Parathyroid adenoma (tissue), 2 donors: Measurements from ENCODE around the gene NPEPPS.

Experiments used
- H2AFZ ChIP-seq: fragments of 300-600 bp; sonication (generic); one replicate; pipeline ENCODE4 v1.7.0; 2017; ENCODE audit warnings: antibody characterized with exemption, mild to moderate bottlenecking
- H3K27ac ChIP-seq: fragments of 300-600 bp; sonication (generic); one replicate; pipeline ENCODE4 v1.7.0; 2017
- H3K27me3 ChIP-seq: fragments of 300-600 bp; sonication (generic); one replicate; pipeline ENCODE4 v1.7.0; 2017; ENCODE audit warnings: low read length; ENCODE audit not compliant: control insufficient read depth, insufficient read depth
- H3K36me3 ChIP-seq: fragments of 300-600 bp; sonication (generic); one replicate; pipeline ENCODE4 v1.7.0; 2017; ENCODE audit warnings: low read length; ENCODE audit not compliant: control insufficient read depth, insufficient read depth
- H3K4me1 ChIP-seq: fragments of 300-600 bp; sonication (generic); one replicate; pipeline ENCODE4 v1.7.0; 2017; ENCODE audit warnings: control low read depth
- H3K4me2 ChIP-seq: fragments of 300-600 bp; sonication (generic); one replicate; pipeline ENCODE4 v1.7.0; 2017; ENCODE audit warnings: low read length
- H3K4me3 ChIP-seq: fragments of 300-600 bp; sonication (generic); one replicate; pipeline ENCODE4 v1.7.0; 2017; ENCODE audit warnings: low read depth, low read length
- H3K79me2 ChIP-seq: fragments of 300-600 bp; sonication (generic); one replicate; pipeline ENCODE4 v1.7.0; 2017; ENCODE audit warnings: control low read depth
- H3K9ac ChIP-seq: fragments of 300-600 bp; sonication (generic); one replicate; pipeline ENCODE4 v1.7.0; 2017; ENCODE audit warnings: mild to moderate bottlenecking
- H3K9me3 ChIP-seq: fragments of 300-600 bp; sonication (generic); one replicate; pipeline ENCODE4 v1.7.0; 2017; ENCODE audit warnings: low read length; ENCODE audit not compliant: control insufficient read depth
- CTCF ChIP-seq: fragments of 300-600 bp; sonication (generic); IDR thresholded peaks from one replicate; pipeline ENCODE4 v1.7.0; 2017; ENCODE audit warnings: antibody characterized with exemption, mild to moderate bottlenecking
- donor health status: primary hyperparathyroidism.

Gene NPEPPS

DNA sequence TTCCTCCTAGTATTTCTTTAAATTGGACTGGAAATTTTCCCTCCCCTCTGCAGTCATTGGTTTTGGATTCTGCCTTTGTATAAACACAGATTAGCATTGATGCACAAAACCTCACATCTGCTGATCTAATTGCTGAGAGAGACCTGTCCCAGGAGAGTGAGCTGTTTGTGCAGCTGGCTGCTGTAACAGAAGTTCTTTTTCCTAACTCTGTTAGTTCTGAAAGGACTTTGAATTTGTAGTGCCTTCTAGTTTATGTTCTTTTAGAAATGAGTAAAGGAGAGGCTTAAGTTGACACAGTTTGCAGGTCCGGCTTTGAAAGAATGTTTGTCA lies 73.7 kb downstream of the NPEPPS start:
- Histone ChIP-seq H3K9ac (no peak overlapping the region), H3K4me1 (no peaks in the 10 kb centered on the region), H3K4me2 (no peak overlapping the region), H3K79me2 (no peaks in the 10 kb centered on the region), H3K36me3 (no peaks in the 10 kb centered on the region), H3K4me3 (no peak overlapping the region), H3K9me3 (no peaks in the 10 kb centered on the region), H3K27ac (no peak overlapping the region), H3K27me3 (no peaks in the 10 kb centered on the region), H2AFZ (no peak overlapping the region)
- no peak for TF ChIP-seq CTCF

- no peak overlapping the region for H3K4me2 ChIP-seq
- no peak overlapping the region for H3K27ac ChIP-seq
- no peak overlapping the region for H2AFZ ChIP-seq
- H3K27me3 ChIP-seq: no peaks in the 10 kb centered on the region
- H3K4me1 ChIP-seq: no peaks in the 10 kb centered on the region
- no peaks in the 10 kb centered on the region for H3K36me3 ChIP-seq
- H3K4me3 ChIP-seq: no peak overlapping the region
- no peak for TF ChIP-seq CTCF
- H3K9ac ChIP-seq: no peak overlapping the region
- no peaks in the 10 kb centered on the region for H3K9me3 ChIP-seq
- H3K79me2 ChIP-seq: no peaks in the 10 kb centered on the region
Observed at GRCh38 chr17:47605011-47605410, 74.1 kb downstream of the NPEPPS start.

DNA sequence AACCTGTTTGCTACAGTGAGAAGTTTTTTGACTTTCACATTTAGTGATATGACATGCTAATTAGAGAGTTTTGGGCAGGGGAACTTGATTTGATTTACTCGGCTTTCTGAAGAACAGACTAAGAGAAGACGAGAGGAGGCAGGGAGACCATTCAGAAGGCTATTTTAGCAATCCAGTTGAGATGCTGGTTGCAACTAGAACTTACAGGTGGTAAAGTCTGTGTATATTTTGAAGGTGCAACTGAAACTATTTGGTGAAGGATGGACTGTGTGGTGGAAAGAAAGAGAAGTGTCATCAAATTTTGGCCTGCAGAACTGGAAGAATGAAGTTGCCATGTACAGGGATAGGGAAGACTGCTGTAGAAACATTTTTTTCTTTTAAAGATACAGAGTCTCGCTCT lies 76.6 kb downstream of the NPEPPS start:
- Histone ChIP-seq H3K27ac (no peak overlapping the region), H3K4me3 (no peak overlapping the region), H3K27me3 (no peaks in the 10 kb centered on the region), H3K4me1 (no peaks in the 10 kb centered on the region), H2AFZ (no peak overlapping the region), H3K36me3 (no peaks in the 10 kb centered on the region), H3K79me2 (no peaks in the 10 kb centered on the region), H3K9ac (no peak overlapping the region), H3K9me3 (no peaks in the 10 kb centered on the region), H3K4me2 (no peak overlapping the region)
- no peak for TF ChIP-seq CTCF

- H3K4me3 ChIP-seq: no peak overlapping the region
- no peak overlapping the region for H2AFZ ChIP-seq
- TF ChIP-seq CTCF: no peak
- no peak overlapping the region for H3K27ac ChIP-seq
- no peaks in the 10 kb centered on the region for H3K4me1 ChIP-seq
- H3K79me2 ChIP-seq: no peaks in the 10 kb centered on the region
- H3K9ac ChIP-seq: no peak overlapping the region
- no peaks in the 10 kb centered on the region for H3K27me3 ChIP-seq
- H3K36me3 ChIP-seq: no peaks in the 10 kb centered on the region
- H3K4me2 ChIP-seq: no peak overlapping the region
- no peaks in the 10 kb centered on the region for H3K9me3 ChIP-seq
Observed at GRCh38 chr17:47611372-47612350, 80.8 kb downstream of the NPEPPS start.
